Liver (tissue), 3 donors: ENCODE results near the gene ARHGAP10.

Experiments used
- ATF3 ChIP-seq: IDR thresholded peaks from 2 replicates; pipeline ENCODE4 v1.6.1; 2016; ENCODE audit warnings: antibody characterized with exemption
- CTCF ChIP-seq: fragments of 150-350 bp; IDR thresholded peaks from 2 replicates; pipeline ENCODE4 v1.5.1; 2017; ENCODE audit warnings: improper control_type of control experiment, low read depth, low read length; ENCODE audit not compliant: missing input control
- JUND ChIP-seq, 2 donors: IDR thresholded peaks; 2 replicates each; pipeline ENCODE4 v1.6.1; 2016; ENCODE audit warnings: antibody characterized with exemption in 2 of 2
- RAD21 ChIP-seq, 2 donors: IDR thresholded peaks; 2 replicates each; pipeline ENCODE4 v1.6.1; 2016; ENCODE audit warnings: antibody characterized with exemption in 2 of 2, mild to moderate bottlenecking in 2 of 2
- REST ChIP-seq: IDR thresholded peaks from 2 replicates; pipeline ENCODE4 v1.6.1; 2016; ENCODE audit warnings: antibody characterized with exemption, mild to moderate bottlenecking
- donor health status: healthy.
- donor health status: healthy.

- no peak for TF ChIP-seq CTCF
- TF ChIP-seq JUND (IDR thresholded peaks at IDR 0.05): no peak
- no peak for TF ChIP-seq REST
- no peak for TF ChIP-seq ATF3
- TF ChIP-seq RAD21 (IDR thresholded peaks at IDR 0.05): no peak
These were observed 216.4 kb downstream of the ARHGAP10 start for GRCh38 chr4:147948336-147948735.
